ENCODE data around the gene QSER1.
"Not testable (repeated sequence)": the region's sequence is repeated elsewhere in the genome, so short reads cannot be mapped to it uniquely, and the experiment has no call there.

Gene QSER1

DNA sequence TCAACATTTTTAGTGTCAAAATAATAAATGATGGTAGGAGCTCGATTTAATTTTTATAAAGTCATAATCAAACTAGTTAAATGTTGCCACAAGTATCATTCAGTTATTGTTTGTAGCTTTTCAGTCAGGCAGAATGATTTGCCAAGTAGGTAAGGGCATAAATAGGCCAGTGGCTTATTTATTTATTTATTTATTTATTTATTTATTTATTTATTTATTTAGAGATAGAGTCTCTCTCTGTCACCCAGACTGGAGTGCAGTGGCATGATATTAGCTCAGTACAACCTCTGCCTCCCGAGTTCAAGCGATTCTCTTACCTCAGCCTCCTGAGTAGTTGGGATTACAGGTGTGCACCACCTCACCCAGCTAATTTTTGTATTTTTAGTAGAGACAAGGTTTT is 79.6 kb downstream of the QSER1 start:
- not testable (repeated sequence) for DNase-seq; H3K27me3 Mint-ChIP-seq; H3K4me3 Mint-ChIP-seq; H3K27ac Mint-ChIP-seq; H3K4me1 Mint-ChIP-seq; ATAC-seq (replicated peaks); H3K9me3 Mint-ChIP-seq
- peaks cover 22 to 34% of the 10 kb centered on the region in 2 donors for H3K36me3 Mint-ChIP-seq

DNA sequence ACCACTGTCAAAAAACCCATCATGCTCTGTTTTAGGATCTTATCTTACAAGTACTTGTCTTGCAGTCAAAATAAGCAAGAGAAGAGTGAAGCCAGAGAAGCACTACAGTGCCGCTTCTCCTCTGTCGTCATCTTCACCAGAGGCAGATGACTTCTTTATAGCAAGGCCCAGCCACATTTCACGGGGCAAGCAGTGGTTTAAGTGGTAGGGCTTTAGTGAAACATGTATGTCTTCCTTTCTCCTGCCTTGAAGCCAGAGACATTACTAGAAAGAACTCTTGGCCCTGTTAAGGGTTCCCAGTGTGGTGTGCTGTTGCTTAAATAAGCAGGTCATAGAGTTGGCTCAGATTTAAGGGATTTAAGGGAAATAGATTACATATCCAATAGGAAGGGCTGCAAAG is 80.2 kb downstream of the QSER1 start:
- Mint-ChIP-seq H3K4me3 (no peak overlapping the region), H3K27ac (no peak overlapping the region), H3K9me3 (no peaks in the 10 kb centered on the region), H3K36me3 (peaks cover 22 to 34% of the 10 kb centered on the region in 2 donors), H3K4me1 (no peaks in the 10 kb centered on the region), H3K27me3 (no peaks in the 10 kb centered on the region)
- DNase-seq, result no peak
- no peak for ATAC-seq (replicated peaks)

DNA sequence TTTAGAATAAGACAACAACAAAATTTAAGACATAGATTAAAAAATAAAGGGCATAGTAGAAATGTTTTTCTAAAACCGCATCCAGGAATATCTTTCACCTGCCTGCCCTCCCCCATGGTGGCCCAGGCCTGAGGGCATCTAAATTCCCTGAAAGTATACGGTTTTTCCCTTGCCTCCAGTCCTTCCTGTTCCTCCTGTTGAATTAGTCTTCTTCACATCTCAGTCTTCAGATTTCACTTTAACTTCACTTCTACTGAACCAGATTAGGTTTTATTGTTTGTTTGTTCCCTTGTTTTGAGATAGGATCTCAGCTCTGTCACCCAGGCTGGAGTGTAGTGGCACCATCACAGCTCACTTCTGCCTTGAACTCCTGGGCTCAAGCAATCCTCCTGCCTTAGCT is 90.0 kb downstream of the QSER1 start:
- H3K9me3 Mint-ChIP-seq, result no peaks in the 10 kb centered on the region
- no peak overlapping the region for H3K4me3 Mint-ChIP-seq
- no peaks in the 10 kb centered on the region for H3K4me1 Mint-ChIP-seq
- no peak overlapping the region for H3K27ac Mint-ChIP-seq
- peaks cover 0 to 5% of the 10 kb centered on the region in 2 donors for H3K36me3 Mint-ChIP-seq
- DNase-seq, result no peak
- no peak for ATAC-seq (replicated peaks)
- no peaks in the 10 kb centered on the region for H3K27me3 Mint-ChIP-seq

DNA sequence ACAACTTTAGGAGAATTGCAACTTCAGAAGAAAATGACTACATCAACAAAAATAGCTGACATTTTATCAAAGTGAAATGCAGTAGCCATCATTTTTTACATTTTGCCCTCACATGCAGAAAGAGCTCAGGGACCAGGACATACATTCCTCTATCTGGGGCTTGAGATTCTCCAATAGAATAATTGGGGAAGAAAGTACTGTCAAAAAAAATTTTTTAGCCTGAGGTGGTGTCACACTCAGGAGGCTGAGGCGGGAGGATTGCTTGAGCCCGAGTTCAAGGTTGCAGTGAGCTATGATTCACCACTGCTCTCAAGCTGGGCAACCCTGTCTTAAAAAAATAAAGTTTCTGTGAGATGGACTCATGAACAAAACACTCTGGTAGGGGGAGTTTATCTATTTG is 90.9 kb downstream of the QSER1 start:
- Mint-ChIP-seq H3K4me1 (no peaks in the 10 kb centered on the region), H3K27ac (peak overlapping the region; percentile 27), H3K4me3 (no peak overlapping the region), H3K9me3 (no peaks in the 10 kb centered on the region), H3K36me3 (peaks cover 0 to 5% of the 10 kb centered on the region in 2 donors), H3K27me3 (no peaks in the 10 kb centered on the region)
- ATAC-seq (replicated peaks) (no peak), DNase-seq (no peak)

DNA sequence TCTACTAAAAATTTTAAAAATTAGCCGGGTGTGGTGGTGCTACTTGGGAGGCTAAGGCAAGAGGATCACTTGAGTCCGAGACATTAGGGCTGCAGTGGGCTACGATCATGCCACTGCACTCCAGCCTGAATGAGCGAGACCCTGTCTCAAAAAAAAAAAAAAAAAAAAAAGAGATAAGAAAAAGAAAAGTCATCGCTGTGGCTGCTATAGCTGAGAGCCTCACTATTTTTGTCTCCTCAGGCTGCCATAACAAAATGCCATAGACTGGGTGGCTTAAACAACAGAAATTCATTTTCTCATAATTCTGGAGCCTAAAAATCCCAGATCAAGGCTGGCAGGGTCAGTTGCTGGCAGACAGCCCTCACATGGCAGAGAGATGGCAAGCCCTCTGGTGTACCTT is 93.0 kb downstream of the QSER1 start:
- ATAC-seq (replicated peaks) (no peak), DNase-seq (no peak)
- Mint-ChIP-seq H3K27me3 (no peaks in the 10 kb centered on the region), H3K4me3 (no peak overlapping the region), H3K9me3 (no peaks in the 10 kb centered on the region), H3K4me1 (no peaks in the 10 kb centered on the region), H3K27ac (no peak overlapping the region), H3K36me3 (peaks cover 0 to 5% of the 10 kb centered on the region in 2 donors)

DNA sequence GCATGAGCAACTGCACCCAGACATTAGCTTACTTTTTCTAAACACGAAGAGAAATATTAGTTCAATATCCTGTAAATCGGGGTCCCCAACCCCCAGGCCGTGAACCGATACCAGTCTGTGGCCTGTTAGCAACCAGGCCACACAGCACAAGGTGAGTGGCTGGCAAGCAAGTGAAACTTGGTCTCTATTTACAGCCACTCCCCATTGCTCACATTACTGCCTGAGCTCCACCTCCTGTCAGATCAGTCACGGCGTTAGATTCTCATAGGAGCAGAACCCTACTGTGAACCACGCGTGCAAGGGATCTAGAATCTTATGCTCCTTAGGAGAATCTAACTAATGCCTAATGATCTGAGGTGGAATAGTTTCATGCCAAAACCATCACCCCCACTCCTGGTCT is 95.2 kb downstream of the QSER1 start:
- Mint-ChIP-seq H3K27ac (no peak overlapping the region), H3K4me3 (no peak overlapping the region), H3K27me3 (peaks cover 0 to 6% of the 10 kb centered on the region in 2 donors), H3K36me3 (peaks cover 2 to 9% of the 10 kb centered on the region in 2 donors), H3K4me1 (no peaks in the 10 kb centered on the region), H3K9me3 (peaks cover 6 to 8% of the 10 kb centered on the region in 2 donors)
- ATAC-seq (replicated peaks) (no peak), DNase-seq (no peak)

DNA sequence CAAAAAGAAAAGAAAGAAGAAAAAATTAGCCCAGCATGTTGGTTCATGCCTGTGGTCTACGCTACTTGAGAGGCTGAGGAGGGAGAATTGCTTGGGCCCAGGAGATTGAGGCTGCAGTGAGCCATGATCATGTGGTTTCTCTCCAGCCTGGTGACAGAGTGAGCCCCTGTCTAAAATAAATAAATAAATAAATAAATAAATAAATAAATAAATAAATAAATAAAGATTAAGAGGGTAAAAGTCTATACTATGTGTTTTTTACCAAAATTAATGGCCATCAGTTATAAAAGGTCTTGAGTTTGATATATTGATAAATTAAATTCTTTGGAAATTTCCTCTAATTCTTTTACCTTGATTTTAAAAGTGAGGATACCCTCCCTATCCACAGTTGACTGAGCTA is 97.9 kb downstream of the QSER1 start:
- Mint-ChIP-seq H3K27me3 (peaks cover under 1 to 6% of the 10 kb centered on the region in 2 donors), H3K4me3 (no peak overlapping the region), H3K27ac (no peak overlapping the region), H3K36me3 (peaks cover 2 to 4% of the 10 kb centered on the region in 2 donors), H3K4me1 (no peaks in the 10 kb centered on the region), H3K9me3 (peaks cover 6 to 8% of the 10 kb centered on the region in 2 donors)
- no peak for DNase-seq
- no peak for ATAC-seq (replicated peaks)

DNA sequence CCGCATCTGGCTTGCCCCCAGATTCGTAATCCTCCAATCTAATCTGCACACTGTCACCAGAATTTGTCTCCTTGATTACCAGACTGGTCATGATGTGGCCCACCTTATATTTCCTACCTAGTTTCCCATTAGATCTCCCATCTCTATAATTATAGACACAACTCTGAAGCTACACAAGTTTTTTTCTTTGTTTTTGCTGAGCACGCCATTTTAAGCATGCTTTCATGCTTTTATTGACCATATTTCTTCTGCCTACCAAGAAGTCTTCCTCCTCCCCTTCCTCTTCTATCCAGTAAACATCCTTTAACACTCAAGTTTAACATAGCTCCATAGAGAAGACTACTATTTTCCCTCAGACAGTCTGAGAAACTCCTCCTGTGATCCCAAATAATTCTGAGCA is 98.8 kb downstream of the QSER1 start:
- DNase-seq (no peak), ATAC-seq (replicated peaks) (no peak)
- no peak overlapping the region for H3K4me3 Mint-ChIP-seq
- H3K9me3 Mint-ChIP-seq, result peaks cover 6 to 8% of the 10 kb centered on the region in 2 donors
- no peak overlapping the region for H3K27ac Mint-ChIP-seq
- H3K27me3 Mint-ChIP-seq, result peaks cover 5 to 6% of the 10 kb centered on the region in 2 donors
- H3K4me1 Mint-ChIP-seq, result no peaks in the 10 kb centered on the region
- peaks cover 2 to 4% of the 10 kb centered on the region in 2 donors for H3K36me3 Mint-ChIP-seq

DNA sequence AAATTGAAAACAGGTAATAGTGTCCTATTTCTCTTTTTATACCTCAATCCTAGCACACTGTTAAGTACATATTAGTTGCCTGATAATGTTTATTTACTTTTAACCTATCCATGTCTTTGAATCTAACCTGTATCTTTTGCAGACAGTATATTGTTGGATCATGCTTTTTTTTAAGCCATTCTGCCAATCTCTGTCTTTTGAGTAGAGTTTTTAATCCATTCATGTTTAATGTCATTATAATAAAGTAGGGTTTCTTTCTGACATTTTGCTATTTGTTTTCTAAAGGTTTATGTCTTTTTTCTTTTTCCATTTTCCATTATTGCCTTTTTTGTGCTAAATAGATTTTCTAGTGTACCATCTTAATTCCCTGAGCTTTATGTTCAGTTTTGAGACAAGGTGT is 99.3 kb downstream of the QSER1 start:
- Mint-ChIP-seq H3K9me3 (peaks cover 6 to 8% of the 10 kb centered on the region in 2 donors), H3K4me1 (no peaks in the 10 kb centered on the region), H3K27me3 (peaks cover 6 to 9% of the 10 kb centered on the region in 2 donors), H3K36me3 (peaks cover 2 to 4% of the 10 kb centered on the region in 2 donors), H3K4me3 (no peak overlapping the region), H3K27ac (no peak overlapping the region)
- ATAC-seq (replicated peaks) (no peak), DNase-seq (no peak)

DNA sequence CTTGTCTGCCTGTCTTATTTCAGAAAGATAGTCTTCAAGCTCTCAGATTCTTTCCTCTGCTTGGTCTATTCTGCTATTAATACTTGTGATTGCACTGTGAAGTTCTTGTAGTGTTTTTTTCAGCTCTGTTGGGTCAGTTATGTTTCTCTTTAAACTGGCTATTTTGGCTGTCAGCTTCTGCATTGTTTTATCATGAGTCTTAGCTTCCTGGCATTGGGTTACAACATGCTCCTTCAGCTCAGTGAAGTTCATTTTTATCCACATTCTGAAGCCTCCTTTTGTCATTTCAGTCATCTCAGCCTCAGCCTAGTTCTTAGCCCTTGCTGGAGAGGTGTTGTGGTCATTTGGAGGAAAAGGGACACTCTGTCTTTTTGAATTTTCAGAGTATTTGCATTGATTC is 107.6 kb downstream of the QSER1 start:
- Mint-ChIP-seq H3K4me3 (no peak overlapping the region), H3K4me1 (no peaks in the 10 kb centered on the region), H3K9me3 (peaks cover 5 to 10% of the 10 kb centered on the region in 2 donors), H3K36me3 (peaks cover 2 to 4% of the 10 kb centered on the region in 2 donors), H3K27ac (no peak overlapping the region), H3K27me3 (peaks cover 28 to 31% of the 10 kb centered on the region in 2 donors)
- ATAC-seq (replicated peaks) (no peak), DNase-seq (no peak)

DNA sequence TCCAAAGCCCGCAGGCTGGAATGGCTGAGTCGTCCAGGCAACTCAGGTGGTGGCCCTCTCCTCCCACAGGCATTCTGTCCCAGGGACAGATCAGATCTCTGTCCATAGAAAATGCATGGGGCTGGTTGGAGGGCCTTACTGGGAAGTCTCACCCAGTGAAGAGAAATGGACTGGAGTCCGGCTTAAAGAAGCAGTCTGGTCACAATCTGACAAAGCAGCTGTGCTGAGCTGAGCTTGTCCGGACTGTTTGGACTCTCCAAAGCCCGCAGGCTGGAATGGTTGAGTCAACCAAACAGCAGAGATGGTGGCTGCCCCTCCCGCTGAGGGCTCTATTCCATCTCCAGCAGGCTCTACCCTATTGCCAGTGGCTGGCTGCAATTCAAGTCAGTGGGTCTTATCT is 108.7 kb downstream of the QSER1 start:
- peaks cover 27 to 28% of the 10 kb centered on the region in 2 donors for H3K27me3 Mint-ChIP-seq
- peaks cover 5 to 10% of the 10 kb centered on the region in 2 donors for H3K9me3 Mint-ChIP-seq
- no peaks in the 10 kb centered on the region for H3K4me1 Mint-ChIP-seq
- no peak overlapping the region for H3K27ac Mint-ChIP-seq
- peaks cover 2 to 4% of the 10 kb centered on the region in 2 donors for H3K36me3 Mint-ChIP-seq
- no peak overlapping the region for H3K4me3 Mint-ChIP-seq
- ATAC-seq (replicated peaks) (no peak), DNase-seq (no peak)

DNA sequence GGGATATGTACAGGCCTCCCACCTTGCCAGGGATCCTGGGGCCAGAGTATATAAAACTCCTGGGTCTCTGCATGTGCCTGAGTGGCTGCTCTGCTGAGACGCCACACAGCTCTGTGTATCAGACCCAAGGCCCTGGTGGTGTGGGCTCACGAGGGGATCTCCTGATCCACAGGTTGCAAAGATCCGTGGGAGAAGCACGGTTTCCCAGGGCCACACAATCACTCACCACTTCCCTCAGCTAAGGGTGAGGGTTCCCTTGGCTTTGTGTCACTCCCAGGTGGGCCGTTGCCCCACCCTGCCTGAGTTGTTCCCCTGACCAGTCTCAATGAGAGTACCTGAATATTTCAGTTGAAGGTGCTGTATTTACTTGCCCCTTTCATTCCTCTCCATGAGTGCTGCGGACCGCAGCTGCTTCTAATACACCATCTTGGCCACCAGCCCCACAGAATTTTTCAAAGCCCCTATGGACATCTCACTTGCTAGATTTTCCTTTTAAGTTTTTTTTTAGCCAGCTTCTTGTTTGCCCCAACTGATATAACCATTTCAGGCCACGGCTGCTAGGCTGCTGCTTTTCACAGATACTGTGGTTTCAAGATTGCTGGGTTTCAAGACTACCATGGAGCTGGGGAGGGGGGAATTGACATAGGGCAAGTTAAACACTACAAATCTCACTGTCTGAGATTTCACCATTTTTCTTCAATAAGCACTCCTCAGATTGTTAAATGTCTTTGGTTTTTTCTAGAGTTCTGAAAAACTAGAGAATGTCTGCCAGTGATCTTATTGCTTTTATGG is 109.3 kb downstream of the QSER1 start:
- ATAC-seq (replicated peaks), result no peak
- no peaks in the 10 kb centered on the region for H3K4me1 Mint-ChIP-seq
- no peak for DNase-seq
- peaks cover 21 to 28% of the 10 kb centered on the region in 2 donors for H3K27me3 Mint-ChIP-seq
- H3K27ac Mint-ChIP-seq, result no peak overlapping the region
- H3K36me3 Mint-ChIP-seq, result peaks cover 2 to 4% of the 10 kb centered on the region in 2 donors
- no peak overlapping the region for H3K4me3 Mint-ChIP-seq
- H3K9me3 Mint-ChIP-seq, result peaks cover 5 to 10% of the 10 kb centered on the region in 2 donors

DNA sequence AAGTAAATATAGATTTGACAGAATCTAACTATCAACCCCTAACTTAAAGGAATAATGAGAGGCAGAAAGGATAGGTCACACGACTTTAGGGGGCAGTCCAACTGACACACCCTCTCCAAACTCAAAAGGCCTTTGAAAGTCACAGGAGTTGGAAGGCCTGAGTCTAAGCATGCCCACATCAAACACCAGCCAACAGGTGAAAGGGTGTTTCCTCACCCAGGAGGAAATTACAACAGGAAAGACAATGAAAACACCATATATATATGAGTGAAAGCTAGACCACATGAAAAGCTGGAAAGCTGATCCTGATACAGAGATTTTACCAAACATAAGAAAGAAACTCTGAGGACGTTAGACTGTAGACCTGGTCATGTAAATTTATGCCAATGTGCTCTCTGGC is 112.6 kb downstream of the QSER1 start:
- H3K4me3 Mint-ChIP-seq, result no peak overlapping the region
- no peaks in the 10 kb centered on the region for H3K4me1 Mint-ChIP-seq
- H3K27ac Mint-ChIP-seq, result no peak overlapping the region
- H3K36me3 Mint-ChIP-seq, result no peaks in the 10 kb centered on the region
- ATAC-seq (replicated peaks), result no peak
- H3K9me3 Mint-ChIP-seq, result no peaks in the 10 kb centered on the region
- DNase-seq, result no peak
- H3K27me3 Mint-ChIP-seq, result peaks cover under 1 to 2% of the 10 kb centered on the region in 2 donors

DNA sequence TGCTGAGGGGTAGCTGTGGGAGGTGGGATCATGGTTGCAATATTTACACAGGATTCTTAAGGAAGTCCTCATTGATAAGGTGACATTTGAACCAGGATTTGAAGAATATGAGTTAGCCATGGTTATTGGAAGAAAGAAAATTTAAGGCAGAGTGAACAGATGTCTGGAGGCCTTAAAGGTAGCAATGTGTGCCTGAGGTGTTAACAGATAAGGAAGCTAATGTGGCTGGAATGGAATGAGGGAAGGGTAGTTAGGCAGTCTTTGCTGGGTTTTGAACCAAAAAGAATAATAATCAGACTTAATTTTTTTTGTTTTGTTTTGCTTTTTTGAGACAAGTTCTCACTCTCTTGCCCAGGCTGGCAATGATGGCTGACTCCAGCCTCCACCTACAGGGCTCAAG is 113.4 kb downstream of the QSER1 start:
- H3K27me3 Mint-ChIP-seq, result no peaks in the 10 kb centered on the region
- no peak for ATAC-seq (replicated peaks)
- H3K36me3 Mint-ChIP-seq, result no peaks in the 10 kb centered on the region
- no peak overlapping the region for H3K4me3 Mint-ChIP-seq
- H3K27ac Mint-ChIP-seq, result no peak overlapping the region
- DNase-seq, result no peak
- peaks cover 0 to under 1% of the 10 kb centered on the region in 2 donors for H3K4me1 Mint-ChIP-seq
- H3K9me3 Mint-ChIP-seq, result no peaks in the 10 kb centered on the region

DNA sequence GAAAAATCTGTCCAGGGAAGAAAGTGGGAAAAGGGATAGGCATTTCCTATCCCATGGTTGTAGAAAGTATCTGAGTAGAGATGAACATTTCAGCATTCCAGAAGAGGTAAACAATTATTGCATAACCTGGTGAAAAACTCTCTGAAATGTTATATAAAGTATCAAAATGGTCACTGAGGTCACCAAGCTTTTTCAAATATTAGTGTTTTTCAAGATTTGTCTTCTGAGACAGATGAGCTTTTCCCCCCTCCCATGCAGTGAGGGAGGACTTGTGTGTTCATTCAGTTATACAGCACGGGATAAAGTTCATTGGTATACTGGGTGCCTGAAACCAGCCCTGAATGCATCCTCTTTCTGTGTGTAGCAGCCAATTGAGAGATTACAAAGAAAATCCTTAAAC is 121.1 kb downstream of the QSER1 start:
- no peak for ATAC-seq (replicated peaks)
- H3K27me3 Mint-ChIP-seq, result peaks cover 28 to 35% of the 10 kb centered on the region in 2 donors
- no peaks in the 10 kb centered on the region for H3K36me3 Mint-ChIP-seq
- no peak overlapping the region for H3K4me3 Mint-ChIP-seq
- H3K9me3 Mint-ChIP-seq, result peaks cover 0 to 2% of the 10 kb centered on the region in 2 donors
- DNase-seq, result no peak
- no peak overlapping the region for H3K27ac Mint-ChIP-seq
- H3K4me1 Mint-ChIP-seq, result peaks cover 9 to 18% of the 10 kb centered on the region in 2 donors
